IPS DF 6.9 (cell line): ENCODE measurements around the gene OR4M1.
"Not testable (repeated sequence)": the region's sequence is repeated elsewhere in the genome, so short reads cannot be mapped to it uniquely, and the experiment has no call there.

ENCODE experiments used
- DNase-seq: peaks from one replicate; pipeline ENCODE4 v3.0.0-alpha.2; 2013; ENCODE audit warnings: low read depth, low spot score
- H3K27ac ChIP-seq: one replicate; pipeline ENCODE4 v1.5.1; 2013; ENCODE audit warnings: low read length, control low read depth
- H3K27me3 ChIP-seq: 2 replicates; pipeline ENCODE4 v1.6.1; 2013; ENCODE audit warnings: mild to moderate bottlenecking, low read length; ENCODE audit not compliant: control insufficient read depth, insufficient read depth
- H3K36me3 ChIP-seq: 2 replicates; pipeline ENCODE4 v1.6.1; 2013; ENCODE audit warnings: low read length; ENCODE audit not compliant: control insufficient read depth, insufficient read depth
- H3K4me1 ChIP-seq: 2 replicates; pipeline ENCODE4 v1.6.1; 2013; ENCODE audit warnings: low read length; ENCODE audit not compliant: control insufficient read depth, insufficient read depth
- H3K4me3 ChIP-seq: 2 replicates; pipeline ENCODE4 v1.5.1; 2013; ENCODE audit warnings: mild to moderate bottlenecking, low read length
- H3K9me3 ChIP-seq: 2 replicates; pipeline ENCODE4 v1.6.1; 2013; ENCODE audit warnings: low read length, inconsistent platforms; ENCODE audit not compliant: control insufficient read depth, insufficient read depth
- WGBS: extraction: QIAGEN DNeasy Blood & Tissue Kit; methylation state at CpG from one replicate; pipeline ENCODE4 v1.1.7; 2013; ENCODE audit warnings: mixed read lengths, missing lambda C conversion rate; ENCODE audit not compliant: insufficient read length, insufficient coverage; 5-methylcytosine and 5-hydroxymethylcytosine counted together

OR4M1 gene

GRCh38 chr14:19821016-19821415 is 47.7 kb downstream of the OR4M1 start:
- not testable (repeated sequence) for DNase-seq, H3K27ac ChIP-seq, H3K9me3 ChIP-seq, H3K36me3 ChIP-seq, H3K4me3 ChIP-seq, H3K27me3 ChIP-seq, H3K4me1 ChIP-seq
- no CpG with 5 or more reads among the region's 6 CpGs for WGBS

GRCh38 chr14:19823178-19823577 is 49.9 kb downstream of the OR4M1 start:
- no peaks in the 10 kb centered on the region for H3K27me3 ChIP-seq
- no peak overlapping the region for H3K4me3 ChIP-seq
- no CpG with 5 or more reads among the region's 1 CpG for WGBS
- no peaks in the 10 kb centered on the region for H3K4me1 ChIP-seq
- H3K27ac ChIP-seq: no peak overlapping the region
- H3K36me3 ChIP-seq: no peaks in the 10 kb centered on the region
- DNase-seq: no peak
- H3K9me3 ChIP-seq: peaks cover 12% of the 10 kb centered on the region

- no peak overlapping the region for H3K27ac ChIP-seq
- DNase-seq: no peak
- H3K9me3 ChIP-seq: peaks cover 14% of the 10 kb centered on the region
- H3K4me1 ChIP-seq: no peaks in the 10 kb centered on the region
- no CpG with 5 or more reads among the region's 1 CpG for WGBS
- H3K27me3 ChIP-seq: no peaks in the 10 kb centered on the region
- H3K4me3 ChIP-seq: no peak overlapping the region
- H3K36me3 ChIP-seq: no peaks in the 10 kb centered on the region
Observed at GRCh38 chr14:19823765-19824164, 50.5 kb downstream of the OR4M1 start.

GRCh38 chr14:19827626-19828244 is 54.4 kb downstream of the OR4M1 start:
- WGBS: no CpG with 5 or more reads among the region's 12 CpGs

GRCh38 chr14:19828314-19828713 is 55.0 kb downstream of the OR4M1 start:
- H3K36me3 ChIP-seq: no peaks in the 10 kb centered on the region
- no peaks in the 10 kb centered on the region for H3K27me3 ChIP-seq
- H3K4me3 ChIP-seq: no peak overlapping the region
- WGBS: no CpG with 5 or more reads among the region's 2 CpGs
- DNase-seq: no peak
- H3K27ac ChIP-seq: no peak overlapping the region
- H3K9me3 ChIP-seq: peaks cover 8% of the 10 kb centered on the region
- H3K4me1 ChIP-seq: no peaks in the 10 kb centered on the region

More at GRCh38 chr14:19827626-19828244, 54.4 kb downstream of the OR4M1 start:
- not testable (repeated sequence) for H3K4me1 ChIP-seq, H3K36me3 ChIP-seq, DNase-seq, H3K4me3 ChIP-seq, H3K27ac ChIP-seq, H3K27me3 ChIP-seq, H3K9me3 ChIP-seq
